Measurements from ENCODE around the gene TUBGCP6. TPM values are rescaled to one million over a fixed set of nuclear protein-coding genes. Genes with fewer than 3 reads are reported as not detected.

TUBGCP6 gene
- total RNA-seq, 1 experiment from 2014 or later = 31.0 TPM

- no peaks in the 10 kb centered on the region for H3K9me3 ChIP-seq (ENCODE audit: low read depth, low read length, poor library complexity, severe bottlenecking)
- no peak overlapping the region for H3K4me3 ChIP-seq (ENCODE audit: low read depth, low read length, poor library complexity, severe bottlenecking)
- DNase-seq (ENCODE audit: low spot score) = no peak
- no peaks in the 10 kb centered on the region for H3K27me3 ChIP-seq (replicated peaks; ENCODE audit: insufficient read depth, low read depth, low read length, poor library complexity)
- H3K4me1 ChIP-seq (ENCODE audit: insufficient read depth, low read length, poor library complexity, severe bottlenecking) = no peaks in the 10 kb centered on the region
- ChIA-PET POLR2A (ENCODE audit: low non-redundant PET) (no interaction called here), CTCF (no interaction called here)
- no peak for TF ChIP-seq CTCF (conservative IDR thresholded peaks at IDR 0.05; ENCODE audit: low read depth, low read length)
- no peak for TF ChIP-seq EZH2 (IDR thresholded peaks at IDR 0.05; ENCODE audit: borderline replicate concordance, low read depth, low read length, poor library complexity, severe bottlenecking)
- intact Hi-C loops (cut with micrococcal nuclease; ENCODE audit: unreplicated experiment) = no loop called here
- H3K27ac ChIP-seq (ENCODE audit: low read depth, low read length, poor library complexity, severe bottlenecking) = no peak overlapping the region
- H3K36me3 ChIP-seq (ENCODE audit: insufficient read depth, low read length, poor library complexity, severe bottlenecking) = peaks cover 3% of the 10 kb centered on the region
- BruUV-seq (replicated peaks) = no TSS peak
These were observed 6.1 kb downstream of the TUBGCP6 start for GRCh38 chr22:50238755-50239154.

- no peak overlapping the region for H3K27ac ChIP-seq (ENCODE audit: low read depth, low read length, poor library complexity, severe bottlenecking)
- CTCF ChIA-PET = no interaction called here
- no TSS peak for BruUV-seq (replicated peaks)
- TF ChIP-seq EZH2 (IDR thresholded peaks at IDR 0.05; ENCODE audit: borderline replicate concordance, low read depth, low read length, poor library complexity, severe bottlenecking) (no peak), CTCF (conservative IDR thresholded peaks at IDR 0.05; ENCODE audit: low read depth, low read length) (peak; percentile 57)
- POLR2A ChIA-PET (ENCODE audit: low non-redundant PET) = no interaction called here
- no peak overlapping the region for H3K4me3 ChIP-seq (ENCODE audit: low read depth, low read length, poor library complexity, severe bottlenecking)
- no peaks in the 10 kb centered on the region for H3K4me1 ChIP-seq (ENCODE audit: insufficient read depth, low read length, poor library complexity, severe bottlenecking)
- no peaks in the 10 kb centered on the region for H3K9me3 ChIP-seq (ENCODE audit: low read depth, low read length, poor library complexity, severe bottlenecking)
- no peaks in the 10 kb centered on the region for H3K27me3 ChIP-seq (replicated peaks; ENCODE audit: insufficient read depth, low read depth, low read length, poor library complexity)
- intact Hi-C loops (cut with micrococcal nuclease; ENCODE audit: unreplicated experiment) = no loop called here
- peaks cover 3% of the 10 kb centered on the region for H3K36me3 ChIP-seq (ENCODE audit: insufficient read depth, low read length, poor library complexity, severe bottlenecking)
- DNase-seq (ENCODE audit: low spot score) = no peak
These were observed 8.0 kb downstream of the TUBGCP6 start for GRCh38 chr22:50236731-50237409.

- H3K4me3 ChIP-seq (ENCODE audit: low read depth, low read length, poor library complexity, severe bottlenecking) = no peak overlapping the region
- no TSS peak for BruUV-seq (replicated peaks)
- no peaks in the 10 kb centered on the region for H3K4me1 ChIP-seq (ENCODE audit: insufficient read depth, low read length, poor library complexity, severe bottlenecking)
- intact Hi-C loops (cut with micrococcal nuclease; ENCODE audit: unreplicated experiment) = no loop called here
- TF ChIP-seq EZH2 (IDR thresholded peaks at IDR 0.05; ENCODE audit: borderline replicate concordance, low read depth, low read length, poor library complexity, severe bottlenecking) = no peak
- TF ChIP-seq CTCF (conservative IDR thresholded peaks at IDR 0.05; ENCODE audit: low read depth, low read length) = no peak
- DNase-seq (ENCODE audit: low spot score) = no peak
- H3K9me3 ChIP-seq (ENCODE audit: low read depth, low read length, poor library complexity, severe bottlenecking) = no peaks in the 10 kb centered on the region
- ChIA-PET POLR2A (ENCODE audit: low non-redundant PET) (no interaction called here), CTCF (no interaction called here)
- H3K27me3 ChIP-seq (replicated peaks; ENCODE audit: insufficient read depth, low read depth, low read length, poor library complexity) = no peaks in the 10 kb centered on the region
- peaks cover 3% of the 10 kb centered on the region for H3K36me3 ChIP-seq (ENCODE audit: insufficient read depth, low read length, poor library complexity, severe bottlenecking)
- H3K27ac ChIP-seq (ENCODE audit: low read depth, low read length, poor library complexity, severe bottlenecking) = no peak overlapping the region
These were observed 11.6 kb downstream of the TUBGCP6 start for GRCh38 chr22:50233223-50233622.

All from A673 (cell line).